Spinal cord (tissue), 10 donors: Measurements from ENCODE around the gene ZNF334. TPM values are rescaled to one million over a fixed set of nuclear protein-coding genes. Genes with fewer than 3 reads are reported as not detected.

ENCODE experiments used
- DNase-seq, 6 donors: peaks; one replicate each; pipeline versions ENCODE4 v3.0.0 to v3.0.0-alpha.2; 2013 to 2015; ENCODE audit warnings: low spot score in 6 of 6, low read depth in 4 of 6
- H3K27ac ChIP-seq: one replicate; pipeline ENCODE4 v1.5.1; 2013; ENCODE audit warnings: low read depth, low read length, control low read depth
- H3K27me3 ChIP-seq: one replicate; pipeline ENCODE4 v1.6.1; 2013; ENCODE audit warnings: low read length; ENCODE audit not compliant: control insufficient read depth, insufficient read depth
- H3K36me3 ChIP-seq: one replicate; pipeline ENCODE4 v1.6.1; 2013; ENCODE audit warnings: low read length; ENCODE audit not compliant: control insufficient read depth, insufficient read depth
- H3K4me1 ChIP-seq: one replicate; pipeline ENCODE4 v1.6.1; 2013; ENCODE audit warnings: low read length; ENCODE audit not compliant: control insufficient read depth, insufficient read depth
- H3K4me3 ChIP-seq: one replicate; pipeline ENCODE4 v1.5.1; 2013; ENCODE audit warnings: low read depth, low read length, control low read depth
- H3K9me3 ChIP-seq: one replicate; pipeline ENCODE4 v1.6.1; 2013; ENCODE audit warnings: low read length; ENCODE audit not compliant: control insufficient read depth, insufficient read depth
- WGBS: methylation state at CpG from one replicate; pipeline ENCODE4 v1.1.5; 2013; ENCODE audit warnings: missing lambda C conversion rate; ENCODE audit not compliant: insufficient coverage; 5-methylcytosine and 5-hydroxymethylcytosine counted together
- polyA plus RNA-seq, 2 donors: library from polyadenylated mRNA; unstranded; fragments of 120-200 nt; gene quantifications; one replicate each; pipeline ENCODE4 v1.2.1, GENCODE V29; 2013; ENCODE audit not compliant: insufficient read length in 2 of 2
- total RNA-seq, 2 donors: library from RNA; depleted of rRNA in 1 of 2; stranded (reverse); fragments of 120-200 nt in 1 of 2; fragments of >200 nt in 1 of 2; gene quantifications; one replicate each; pipeline versions ENCODE4 v1.2.3 to v1.2.4, GENCODE V29; 2013 to 2014
- donor health status: healthy.

ZNF334 gene
- total and polyA plus RNA-seq, 4 donors, result 17.6 to 25.6 (median 24.3) TPM

DNA sequence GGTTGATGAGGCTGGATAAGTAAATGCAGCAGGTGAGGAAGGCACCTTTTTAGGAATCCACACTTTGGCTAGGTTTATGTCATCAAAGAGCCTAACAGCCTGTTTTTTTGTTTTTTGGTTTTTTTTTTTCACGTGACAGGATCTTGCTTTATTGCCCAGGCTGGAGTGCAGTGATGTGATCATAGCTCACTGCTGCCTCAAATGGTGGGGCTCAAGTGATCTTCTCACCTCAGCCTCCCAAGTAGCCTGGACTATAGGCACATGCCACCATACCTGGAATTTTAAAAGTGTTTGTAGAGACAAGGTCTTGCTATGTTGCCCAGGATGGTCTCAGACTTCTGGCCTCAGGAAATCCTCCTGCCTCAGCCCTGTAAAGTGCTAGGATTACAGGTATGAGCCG lies 36.1 kb downstream of the ZNF334 start:
- Histone ChIP-seq H3K36me3 (no peaks in the 10 kb centered on the region), H3K4me1 (no peaks in the 10 kb centered on the region), H3K4me3 (no peak overlapping the region), H3K9me3 (no peaks in the 10 kb centered on the region), H3K27me3 (no peaks in the 10 kb centered on the region), H3K27ac (no peak overlapping the region)
- DNase-seq, result no peak
- WGBS, result 80% methylated on average over 1 of the region's 2 CpGs

DNA sequence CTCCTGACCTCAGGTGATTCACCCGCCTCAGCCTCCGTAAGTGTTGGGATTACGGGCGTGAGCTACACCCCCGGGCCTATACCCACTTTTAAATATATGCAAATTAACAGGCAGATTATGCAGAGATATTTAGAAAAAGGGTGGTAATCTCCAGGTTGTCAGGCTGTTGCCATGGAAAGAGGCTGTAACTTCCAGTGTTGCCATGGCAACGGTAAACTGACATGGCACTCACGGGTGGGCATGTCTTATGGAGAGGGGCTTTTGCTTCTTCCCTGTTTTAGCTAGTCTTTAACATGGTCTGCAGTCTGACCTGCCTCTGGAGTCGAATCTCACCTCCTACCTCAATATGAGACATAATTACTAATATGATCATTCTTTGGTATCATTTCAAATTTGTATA lies 44.9 kb downstream of the ZNF334 start:
- Histone ChIP-seq H3K27ac (no peak overlapping the region), H3K36me3 (no peaks in the 10 kb centered on the region), H3K27me3 (no peaks in the 10 kb centered on the region), H3K4me1 (no peaks in the 10 kb centered on the region), H3K4me3 (no peak overlapping the region), H3K9me3 (no peaks in the 10 kb centered on the region)
- peak in 2 of 6 donors; percentile 51 to 70 for DNase-seq
- no CpG with 5 or more reads among the region's 8 CpGs for WGBS

DNA sequence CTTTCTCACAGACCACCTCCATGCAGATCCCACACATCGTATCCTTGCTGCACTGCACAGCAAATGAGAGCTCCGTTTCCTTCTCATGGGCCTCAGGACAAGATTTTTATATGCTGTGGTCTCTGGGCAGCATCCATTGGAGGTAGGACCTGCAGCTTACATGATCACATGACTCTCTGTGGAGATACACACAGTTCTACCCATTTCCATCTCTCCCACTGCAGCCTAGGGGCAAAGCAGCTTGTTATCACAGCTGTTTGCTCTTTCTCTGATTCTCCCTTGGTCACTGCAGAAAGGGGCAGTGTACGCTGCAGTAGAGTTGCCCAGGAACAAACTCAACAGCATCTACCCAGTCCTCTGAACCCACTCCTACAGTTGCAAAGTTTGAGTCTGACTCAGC lies 48.9 kb downstream of the ZNF334 start:
- H3K36me3 ChIP-seq, result no peaks in the 10 kb centered on the region
- no peak overlapping the region for H3K4me3 ChIP-seq
- no peak for DNase-seq
- H3K27ac ChIP-seq, result no peak overlapping the region
- H3K4me1 ChIP-seq, result no peaks in the 10 kb centered on the region
- no peaks in the 10 kb centered on the region for H3K9me3 ChIP-seq
- no peaks in the 10 kb centered on the region for H3K27me3 ChIP-seq
- WGBS, result 80% methylated on average over 1 of the region's 3 CpGs

DNA sequence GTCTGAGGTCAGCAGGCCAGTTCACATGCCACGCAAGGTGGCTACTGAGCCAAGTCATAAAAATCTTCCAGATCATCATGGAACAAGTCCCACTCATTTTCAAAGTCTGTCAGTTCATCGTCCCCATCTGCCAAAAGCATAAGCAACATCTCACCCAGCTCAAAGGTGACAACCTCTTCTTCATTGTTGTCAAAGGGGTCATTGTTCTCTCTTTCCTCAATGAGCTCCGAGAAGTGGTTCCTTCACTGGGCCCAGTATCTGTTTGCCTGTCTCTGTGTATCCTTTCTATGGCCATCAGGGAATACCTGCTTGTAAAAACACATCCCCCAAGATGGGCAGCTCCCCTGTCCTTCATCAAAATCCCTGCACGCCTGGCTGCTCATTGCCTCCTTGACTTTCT lies 49.5 kb downstream of the ZNF334 start:
- no peak overlapping the region for H3K27ac ChIP-seq
- no peak overlapping the region for H3K4me3 ChIP-seq
- H3K9me3 ChIP-seq, result no peaks in the 10 kb centered on the region
- 78% methylated on average over 4 of the region's 4 CpGs for WGBS
- no peaks in the 10 kb centered on the region for H3K27me3 ChIP-seq
- DNase-seq, result no peak
- no peaks in the 10 kb centered on the region for H3K36me3 ChIP-seq
- H3K4me1 ChIP-seq, result peaks cover 4% of the 10 kb centered on the region

DNA sequence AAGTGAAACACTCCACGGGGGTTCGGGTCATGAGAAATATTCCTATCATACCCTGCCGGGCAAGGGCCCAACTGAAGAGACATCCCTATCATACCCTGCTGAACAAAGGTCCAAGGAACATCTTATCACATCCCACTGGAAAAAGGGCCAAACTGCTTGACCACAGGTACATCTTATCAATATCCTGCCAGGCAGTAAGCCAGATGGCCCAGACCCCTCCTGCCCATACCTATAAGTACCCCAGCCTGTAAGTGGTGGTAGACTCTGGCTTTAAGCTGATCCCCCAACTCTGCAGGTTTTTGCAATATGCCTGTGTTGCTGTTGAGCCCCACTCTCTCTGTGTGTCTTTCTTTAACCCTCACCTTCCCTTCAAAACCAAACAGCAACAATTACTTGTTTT lies 51.6 kb downstream of the ZNF334 start:
- no peaks in the 10 kb centered on the region for H3K27me3 ChIP-seq
- H3K27ac ChIP-seq, result no peak overlapping the region
- WGBS, result 97% methylated on average over 3 of the region's 3 CpGs
- peaks cover 6% of the 10 kb centered on the region for H3K4me1 ChIP-seq
- no peak overlapping the region for H3K4me3 ChIP-seq
- peaks cover 4% of the 10 kb centered on the region for H3K36me3 ChIP-seq
- no peaks in the 10 kb centered on the region for H3K9me3 ChIP-seq
- no peak for DNase-seq

DNA sequence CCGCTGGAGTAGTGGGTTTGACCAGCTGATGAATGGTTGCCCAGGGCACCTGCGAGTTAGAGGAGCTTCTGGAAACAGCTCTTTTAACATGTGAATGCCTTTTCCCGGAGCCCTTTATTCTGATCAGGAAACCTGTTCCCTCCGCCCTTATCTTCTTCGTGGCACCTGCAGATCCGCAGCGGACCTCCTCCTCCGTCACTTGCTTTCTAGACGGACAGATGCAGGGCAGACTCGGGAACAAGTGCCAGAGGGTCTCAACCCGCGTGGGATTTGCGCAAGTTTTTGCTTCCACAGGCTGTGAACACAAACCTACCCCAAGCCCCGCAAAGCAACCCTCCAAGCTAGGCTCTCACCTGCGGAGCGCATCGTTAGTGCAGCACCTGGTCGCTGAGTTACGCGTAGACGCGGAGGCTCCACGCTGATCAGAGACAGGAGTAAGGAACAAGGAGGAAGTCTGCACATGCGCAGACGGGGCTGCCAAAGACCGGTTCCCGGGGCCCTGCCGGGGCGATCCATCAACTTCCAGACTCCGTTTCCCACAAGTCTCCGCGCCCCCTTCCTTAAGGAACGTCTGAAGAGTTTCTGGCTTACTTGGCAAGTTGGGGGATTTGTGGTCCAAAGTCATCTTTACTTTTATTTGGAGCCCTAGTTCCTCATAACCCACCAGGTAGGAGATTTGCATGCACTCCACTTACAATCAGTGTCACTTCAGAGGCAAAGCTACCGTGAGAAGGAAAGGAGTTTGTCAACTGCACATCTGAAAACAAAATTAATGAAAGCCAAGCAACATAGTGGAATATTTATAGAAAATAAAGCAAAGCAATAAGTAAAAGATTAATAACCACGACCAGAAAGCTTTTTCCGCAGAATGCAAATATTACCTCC lies 54.3 kb downstream of the ZNF334 start:
- WGBS, result under 1% methylated on average over 32 of the region's 36 CpGs

DNA sequence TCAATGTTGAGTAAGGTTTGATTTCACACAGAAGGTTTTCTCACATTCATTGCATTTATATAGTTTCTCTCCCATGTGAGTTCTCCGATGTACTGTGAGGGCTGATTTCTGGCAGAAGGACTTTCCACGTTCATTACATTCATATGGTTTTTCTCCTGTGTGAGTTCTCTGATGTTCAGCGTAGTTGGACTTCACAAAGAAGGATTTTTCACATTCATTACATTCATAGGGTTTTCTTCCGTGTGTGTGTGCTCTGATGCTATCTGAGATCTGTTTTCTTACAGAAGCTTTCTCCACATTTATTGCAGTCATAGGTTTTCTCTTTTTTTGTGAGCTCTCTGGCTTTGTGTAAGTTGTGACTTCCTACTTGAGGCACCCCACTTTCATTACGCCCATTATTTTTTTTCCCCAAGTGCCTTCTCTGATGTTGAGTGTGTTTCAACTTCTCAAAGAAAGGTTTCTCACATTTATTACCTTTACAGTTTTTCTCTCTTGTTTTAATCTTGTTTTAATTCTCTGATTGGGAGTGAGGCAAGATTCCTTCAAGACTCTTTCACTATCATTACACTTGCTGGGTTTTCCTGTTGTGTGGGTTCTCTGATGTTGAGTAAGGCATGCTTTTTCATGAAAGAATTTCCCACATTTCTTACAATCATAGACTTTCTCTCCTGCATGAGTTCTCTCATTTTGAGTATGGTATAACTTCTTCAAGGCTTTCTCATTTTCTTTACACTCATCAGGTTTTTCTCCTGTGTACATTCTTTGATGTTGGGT lies 56.9 kb downstream of the ZNF334 start:
- H3K9me3 ChIP-seq, result no peaks in the 10 kb centered on the region
- no peak for DNase-seq
- no peaks in the 10 kb centered on the region for H3K27me3 ChIP-seq
- WGBS, result no CpG with 5 or more reads among the region's 5 CpGs
- H3K4me1 ChIP-seq, result peaks cover 6% of the 10 kb centered on the region
- peaks cover 4% of the 10 kb centered on the region for H3K36me3 ChIP-seq
- H3K27ac ChIP-seq, result no peak overlapping the region
- no peak overlapping the region for H3K4me3 ChIP-seq

More for the DNA sequence above, 54.3 kb downstream of the ZNF334 start:
- H3K36me3 ChIP-seq, result peaks cover 4% of the 10 kb centered on the region
- H3K9me3 ChIP-seq, result no peaks in the 10 kb centered on the region
- H3K27ac ChIP-seq, result no peak overlapping the region
- no peaks in the 10 kb centered on the region for H3K27me3 ChIP-seq
- H3K4me3 ChIP-seq, result peak overlapping the region; percentile 66
- peak; percentile 56 to 95 (median 68) for DNase-seq
- H3K4me1 ChIP-seq, result peaks cover 6% of the 10 kb centered on the region

DNA sequence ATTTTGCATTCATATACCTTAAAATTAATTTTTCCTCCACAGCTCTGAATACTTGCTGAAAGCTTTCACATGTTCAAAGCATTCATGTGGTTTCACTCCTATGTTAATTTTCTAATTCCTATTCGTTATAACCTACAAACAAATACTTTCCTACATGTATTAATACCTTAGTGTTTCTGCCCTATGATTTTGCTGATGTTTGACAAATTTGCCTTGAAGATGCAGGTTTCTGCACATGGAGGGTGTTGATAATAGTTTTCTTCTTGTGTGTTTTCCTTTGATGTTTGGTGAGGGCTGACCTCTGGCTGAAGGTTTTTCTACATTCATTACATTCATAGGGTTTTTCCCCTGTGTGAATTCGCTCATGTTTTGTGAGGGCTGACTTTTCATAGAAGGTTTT lies 57.6 kb downstream of the ZNF334 start:
- no peak overlapping the region for H3K4me3 ChIP-seq
- DNase-seq, result no peak
- WGBS, result no CpG with 5 or more reads among the region's 2 CpGs
- peaks cover 4% of the 10 kb centered on the region for H3K36me3 ChIP-seq
- peaks cover 6% of the 10 kb centered on the region for H3K4me1 ChIP-seq
- H3K27me3 ChIP-seq, result no peaks in the 10 kb centered on the region
- H3K9me3 ChIP-seq, result no peaks in the 10 kb centered on the region
- no peak overlapping the region for H3K27ac ChIP-seq
